ENCODE measurements around the gene LRP6. TPM values are rescaled to one million over a fixed set of nuclear protein-coding genes. Genes with fewer than 3 reads are reported as not detected.

Gene LRP6
- total RNA-seq, 1 experiment from 2014 or later, result 62.4 TPM

DNA sequence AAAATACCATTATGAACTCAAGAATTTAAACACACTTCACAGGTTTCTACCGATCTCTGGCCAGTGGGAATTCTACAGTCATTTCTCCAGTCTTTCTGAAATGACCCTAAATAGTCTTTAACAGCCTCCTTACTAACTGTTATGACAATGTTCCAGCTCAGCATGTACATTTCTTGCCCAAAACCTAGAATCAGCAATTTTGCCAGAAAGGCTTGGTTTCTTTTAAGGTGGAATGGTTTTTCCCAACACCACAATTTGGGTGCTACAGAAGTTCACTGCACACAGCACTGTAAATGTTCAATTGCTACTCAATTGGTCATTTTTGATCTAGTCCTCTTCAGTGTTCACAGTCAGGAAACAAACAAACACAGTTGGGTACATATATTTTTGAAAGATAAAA, 69.7 kb downstream of the LRP6 start:
- H2BK15ac ChIP-seq (ENCODE audit: low read depth, low read length), result no peak overlapping the region
- H3K9ac ChIP-seq (ENCODE audit: extremely low read depth, insufficient read length, low read length), result no peak overlapping the region
- Mint-ChIP-seq H3K27ac (0 out of 7 replicates have a peak overlapping the region, but pooled peaks of 1 of the 3 experiments have one; percentile 49), H3K4me1 (peaks cover 5 to 8% of the 10 kb centered on the region in 2 experiments), H3K36me3 (ENCODE audit: insufficient read depth in 1 of 3, low read depth in 3 of 3) (peaks cover 34 to 47% (median 45%) of the 10 kb centered on the region in 3 experiments), H3K4me3 (no peak overlapping the region), H3K9me3 (peaks cover 2 to 5% of the 10 kb centered on the region in 2 experiments; a peak in 3 of 5 replicates), H3K27me3 (ENCODE audit: low read depth) (no peaks in the 10 kb centered on the region; the same call in 1 of the 2 replicates)
- H3K23ac ChIP-seq (ENCODE audit: insufficient read length, low read depth, low read length), result no peak overlapping the region
- H3K4ac ChIP-seq (ENCODE audit: low read depth, low read length), result no peak overlapping the region
- no peak overlapping the region for H3K56ac ChIP-seq (ENCODE audit: insufficient read length, low read depth, low read length)
- DNase-seq, result no peak
- H4K91ac ChIP-seq (ENCODE audit: insufficient read length, low read depth, low read length), result no peak overlapping the region
- no CpG with 5 or more reads among the region's 1 CpG for WGBS (ENCODE audit: extremely low coverage, insufficient read length, low lambda C conversion rate)
- H2AFZ ChIP-seq (ENCODE audit: low read length), result no peak overlapping the region
- no peaks in the 10 kb centered on the region for H3K27me3 ChIP-seq (ENCODE audit: insufficient read depth, low read length)
- no peak overlapping the region for H2BK5ac ChIP-seq (ENCODE audit: insufficient read length, low read length)
- no peak overlapping the region for H3K4me2 ChIP-seq (ENCODE audit: insufficient read depth, insufficient read length, low read length)
- no peak overlapping the region for H4K8ac ChIP-seq (replicated peaks; ENCODE audit: insufficient read length, low read depth, low read length)
- TF ChIP-seq, protein P1, sequence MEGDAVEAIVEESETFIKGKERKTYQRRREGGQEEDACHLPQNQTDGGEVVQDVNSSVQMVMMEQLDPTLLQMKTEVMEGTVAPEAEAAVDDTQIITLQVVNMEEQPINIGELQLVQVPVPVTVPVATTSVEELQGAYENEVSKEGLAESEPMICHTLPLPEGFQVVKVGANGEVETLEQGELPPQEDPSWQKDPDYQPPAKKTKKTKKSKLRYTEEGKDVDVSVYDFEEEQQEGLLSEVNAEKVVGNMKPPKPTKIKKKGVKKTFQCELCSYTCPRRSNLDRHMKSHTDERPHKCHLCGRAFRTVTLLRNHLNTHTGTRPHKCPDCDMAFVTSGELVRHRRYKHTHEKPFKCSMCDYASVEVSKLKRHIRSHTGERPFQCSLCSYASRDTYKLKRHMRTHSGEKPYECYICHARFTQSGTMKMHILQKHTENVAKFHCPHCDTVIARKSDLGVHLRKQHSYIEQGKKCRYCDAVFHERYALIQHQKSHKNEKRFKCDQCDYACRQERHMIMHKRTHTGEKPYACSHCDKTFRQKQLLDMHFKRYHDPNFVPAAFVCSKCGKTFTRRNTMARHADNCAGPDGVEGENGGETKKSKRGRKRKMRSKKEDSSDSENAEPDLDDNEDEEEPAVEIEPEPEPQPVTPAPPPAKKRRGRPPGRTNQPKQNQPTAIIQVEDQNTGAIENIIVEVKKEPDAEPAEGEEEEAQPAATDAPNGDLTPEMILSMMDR (conservative IDR thresholded peaks at IDR 0.05), result no peak
- H3K23me2 ChIP-seq (ENCODE audit: insufficient read length, low read depth, low read length, poor library complexity, severe bottlenecking), result no peaks in the 10 kb centered on the region
- no peak overlapping the region for H2BK20ac ChIP-seq (ENCODE audit: low read depth, low read length, poor library complexity, severe bottlenecking)
- H2AK5ac ChIP-seq (ENCODE audit: insufficient read length, low read length), result no peak overlapping the region
- no peak overlapping the region for H2BK120ac ChIP-seq (ENCODE audit: low read depth, low read length, poor library complexity, severe bottlenecking)
- H3K18ac ChIP-seq (ENCODE audit: insufficient read length, low read depth, low read length), result no peak overlapping the region
- H4K20me1 ChIP-seq (ENCODE audit: control insufficient read depth, insufficient read depth, insufficient read length), result no peaks in the 10 kb centered on the region
- no peak overlapping the region for H4K5ac ChIP-seq (ENCODE audit: insufficient read length, low read depth, low read length)
- H2BK12ac ChIP-seq (ENCODE audit: insufficient read length, low read depth, low read length), result no peak overlapping the region
- H3K79me1 ChIP-seq (ENCODE audit: insufficient read depth, low read depth, low read length, poor library complexity, severe bottlenecking), result no peaks in the 10 kb centered on the region
- H3K27ac ChIP-seq (ENCODE audit: insufficient read length, low read depth, low read length), result no peak overlapping the region
- H3T11ph ChIP-seq (ENCODE audit: low read length), result no peak overlapping the region
- no peak overlapping the region for H3K14ac ChIP-seq (ENCODE audit: insufficient read depth, low read length)
- no peaks in the 10 kb centered on the region for H3K9me3 ChIP-seq (ENCODE audit: control insufficient read depth, low read depth, low read length)
- H3K79me2 ChIP-seq (ENCODE audit: insufficient read depth, low read length), result peaks cover 2% of the 10 kb centered on the region; the same call in 1 of the 2 replicates
- H3K4me1 ChIP-seq (ENCODE audit: insufficient read depth, low read length), result no peaks in the 10 kb centered on the region
